GM23338 (cell line): Measurements from ENCODE around the gene JAZF1. TPM values are rescaled to one million over a fixed set of nuclear protein-coding genes. Genes with fewer than 3 reads are reported as not detected.

Experiments used
- ATAC-seq: fragments of 200-7000 bp; cut with Tn5 transposase; 3 replicates; pipeline ENCODE4 v1.9.1; 2020
- DNase-seq: peaks from one replicate; pipeline ENCODE4 v3.0.0-alpha.2; 2015; ENCODE audit warnings: low spot score
- H2AFZ ChIP-seq: fragments of 200-600 bp; sonication (generic); 2 replicates; pipeline ENCODE4 v1.8.0; 2016; ENCODE audit warnings: antibody characterized with exemption, mild to moderate bottlenecking, moderate library complexity
- H3F3A ChIP-seq: fragments of 200-600 bp; sonication (generic); replicated peaks from 2 replicates; pipeline ENCODE4 v1.8.0; 2017; ENCODE audit warnings: antibody characterized with exemption, mixed run types, low read depth
- H3K27ac ChIP-seq: fragments of 200-600 bp; sonication (generic); 2 replicates; pipeline ENCODE4 v1.6.1; 2016; ENCODE audit warnings: low read depth
- H3K27me3 ChIP-seq: fragments of 200-600 bp; sonication (generic); 2 replicates; pipeline ENCODE4 v1.8.0; 2016; ENCODE audit warnings: mild to moderate bottlenecking, mixed run types, moderate library complexity; ENCODE audit not compliant: insufficient read depth
- H3K36me3 ChIP-seq: fragments of 200-600 bp; sonication (generic); 2 replicates; pipeline ENCODE4 v1.8.0; 2016; ENCODE audit warnings: mild to moderate bottlenecking; ENCODE audit not compliant: insufficient read depth
- H3K4me1 ChIP-seq: fragments of 200-600 bp; sonication (generic); 2 replicates; pipeline ENCODE4 v1.8.0; 2016; ENCODE audit warnings: mild to moderate bottlenecking, moderate library complexity; ENCODE audit not compliant: insufficient read depth
- H3K4me2 ChIP-seq: fragments of 200-600 bp; sonication (generic); 2 replicates; pipeline ENCODE4 v1.7.1; 2017; ENCODE audit warnings: mixed run types
- H3K4me3 ChIP-seq: fragments of 200-600 bp; sonication (generic); 2 replicates; pipeline ENCODE4 v1.6.1; 2016; ENCODE audit warnings: mixed run types
- H3K79me2 ChIP-seq: fragments of 200-600 bp; sonication (generic); replicated peaks from 2 replicates; pipeline ENCODE4 v1.8.0; 2017; ENCODE audit warnings: mild to moderate bottlenecking; ENCODE audit not compliant: insufficient read depth
- H3K9me2 ChIP-seq: fragments of 200-600 bp; sonication (generic); 2 replicates; pipeline ENCODE4 v1.8.0; 2017; ENCODE audit not compliant: insufficient read depth
- H4K20me1 ChIP-seq: fragments of 200-600 bp; sonication (generic); replicated peaks from 2 replicates; pipeline ENCODE4 v1.8.0; 2017; ENCODE audit warnings: mild to moderate bottlenecking; ENCODE audit not compliant: insufficient read depth
- H3K27ac Mint-ChIP-seq: 2 replicates; pipeline ENCODE4 v1.8.0; 2020; ENCODE audit warnings: inconsistent platforms, mild to moderate bottlenecking, moderate library complexity, mixed read lengths
- H3K27me3 Mint-ChIP-seq: 3 replicates; pipeline ENCODE4 v1.8.0; 2022; ENCODE audit warnings: low read depth, mild to moderate bottlenecking, moderate library complexity, mixed read lengths, inconsistent platforms; ENCODE audit not compliant: insufficient read depth, poor library complexity
- H3K36me3 Mint-ChIP-seq: 3 replicates; pipeline ENCODE4 v1.8.0; 2021; ENCODE audit warnings: low read depth, mild to moderate bottlenecking, inconsistent platforms, moderate library complexity, mixed read lengths
- H3K4me1 Mint-ChIP-seq: 3 replicates; pipeline ENCODE4 v1.8.0; 2020; ENCODE audit warnings: mild to moderate bottlenecking, inconsistent platforms, mixed read lengths
- H3K4me3 Mint-ChIP-seq: 3 replicates; pipeline ENCODE4 v1.8.0; 2021; ENCODE audit warnings: moderate library complexity, mild to moderate bottlenecking, inconsistent platforms, mixed read lengths
- H3K9me3 Mint-ChIP-seq: 3 replicates; pipeline ENCODE4 v1.8.0; 2020; ENCODE audit warnings: moderate library complexity, mild to moderate bottlenecking, inconsistent platforms, mixed read lengths
- CREB1 ChIP-seq: fragments of 250-450 bp; sonication (Bioruptor Pico); IDR thresholded peaks from 2 replicates; pipeline ENCODE4 v1.5.0; 2020; ENCODE audit warnings: low read depth, mild to moderate bottlenecking, moderate library complexity
- CTCF ChIP-seq, 2 experiments: fragments of 200-600 bp in 1 of 2; sonication (generic) in 1 of 2; conservative IDR thresholded peaks; 2 replicates each; pipeline versions ENCODE4 v1.5.1 to v1.6.1; 2016 to 2017; ENCODE audit warnings: antibody characterized with exemption in 2 of 2, low read depth in 2 of 2, mild to moderate bottlenecking in 2 of 2, moderate library complexity in 1 of 2
- ETS1 ChIP-seq: IDR thresholded peaks from 2 replicates; pipeline ENCODE4 v1.6.1; 2016; ENCODE audit warnings: antibody characterized with exemption
- EZH2 ChIP-seq: fragments of 200-600 bp; sonication (generic); IDR thresholded peaks from one replicate; pipeline ENCODE4 v1.8.0; 2017; ENCODE audit warnings: antibody characterized with exemption, mild to moderate bottlenecking, low read depth; ENCODE audit not compliant: unreplicated experiment
- EZH2phosphoT487 ChIP-seq: fragments of 200-600 bp; sonication (generic); IDR thresholded peaks from one replicate; pipeline ENCODE4 v1.8.1; 2018; ENCODE audit warnings: antibody characterized with exemption; ENCODE audit not compliant: unreplicated experiment
- JUNB ChIP-seq: IDR thresholded peaks from one replicate; pipeline ENCODE4 v1.6.1; 2016; ENCODE audit warnings: antibody characterized with exemption; ENCODE audit not compliant: unreplicated experiment
- NANOG ChIP-seq: IDR thresholded peaks from 2 replicates; pipeline ENCODE4 v1.6.1; 2016; ENCODE audit warnings: antibody characterized with exemption, borderline replicate concordance
- POLR2AphosphoS5 ChIP-seq: IDR thresholded peaks from 2 replicates; pipeline ENCODE4 v1.6.1; 2016; ENCODE audit warnings: antibody characterized with exemption, low read depth
- REST ChIP-seq: IDR thresholded peaks from one replicate; pipeline ENCODE4 v1.6.1; 2018; ENCODE audit warnings: antibody characterized with exemption; ENCODE audit not compliant: unreplicated experiment
- STAT1 ChIP-seq: IDR thresholded peaks from one replicate; pipeline ENCODE4 v1.6.1; 2016; ENCODE audit warnings: antibody characterized with exemption; ENCODE audit not compliant: unreplicated experiment
- ZNF114 ChIP-seq: fragments of 250-450 bp; sonication (Bioruptor Pico); IDR thresholded peaks from 2 replicates; pipeline ENCODE4 v1.5.0; 2020; ENCODE audit warnings: mild to moderate bottlenecking, moderate library complexity
- ZNF331 ChIP-seq: fragments of 250-450 bp; sonication (Bioruptor Pico); IDR thresholded peaks from 2 replicates; pipeline ENCODE4 v1.5.0; 2020; ENCODE audit warnings: low read depth, mild to moderate bottlenecking, moderate library complexity
- ZNF462 ChIP-seq: fragments of 250-450 bp; sonication (Bioruptor Pico); IDR thresholded peaks from 2 replicates; pipeline ENCODE4 v1.5.0; 2020; ENCODE audit warnings: mild to moderate bottlenecking, moderate library complexity
- polyA plus RNA-seq: library from polyadenylated mRNA; unstranded; fragments of >200 nt; fragmentation: Nextera tagmentation; extraction: Ambion mirVana; gene quantifications from 2 replicates; pipeline ENCODE4 v1.2.1, GENCODE V29; 2016
- total RNA-seq: library from RNA; depleted of rRNA; stranded (reverse); fragments of >200 nt; shearing (Covaris generic); gene quantifications from 2 replicates; pipeline ENCODE4 v1.2.3, GENCODE V29; 2014

JAZF1 gene
- total and polyA plus RNA-seq, 2 experiments from 2014 or later = 12.2 to 22.2 TPM

GRCh38 chr7:28013019-28013418, 167.6 kb downstream of the JAZF1 start:
- no peaks in the 10 kb centered on the region for H3K36me3 ChIP-seq
- Mint-ChIP-seq H3K36me3 (peaks cover 14% of the 10 kb centered on the region), H3K9me3 (peaks cover 7% of the 10 kb centered on the region; the same call in 2 of the 3 replicates), H3K27me3 (no peaks in the 10 kb centered on the region), H3K4me1 (peaks cover 3% of the 10 kb centered on the region; the same call in 2 of the 3 replicates), H3K4me3 (no peak overlapping the region), H3K27ac (no peak overlapping the region)
- DNase-seq (no peak), ATAC-seq (no peak)
- peaks cover 9% of the 10 kb centered on the region; the same call in 1 of the 2 replicates for H3K79me2 ChIP-seq
- H4K20me1 ChIP-seq = no peaks in the 10 kb centered on the region; the same call in 1 of the 2 replicates
- no peaks in the 10 kb centered on the region for H3K9me2 ChIP-seq
- H3K27me3 ChIP-seq = no peaks in the 10 kb centered on the region
- no peaks in the 10 kb centered on the region for H3K4me1 ChIP-seq
- H3K4me2 ChIP-seq = no peak overlapping the region
- no peaks in the 10 kb centered on the region for H3F3A ChIP-seq
- no peak overlapping the region for H3K4me3 ChIP-seq
- H3K27ac ChIP-seq = no peak overlapping the region
- TF ChIP-seq CTCF (conservative IDR thresholded peaks at IDR 0.05; ENCODE audit: low read depth in 2 of 2) = no peak
- no peak for TF ChIP-seq ZNF462
- TF ChIP-seq ZNF114 (CRISPR knock-in tag) = no peak
- TF ChIP-seq CREB1 (CRISPR knock-in tag) = no peak
- TF ChIP-seq NANOG = no peak
- TF ChIP-seq ZNF331 (CRISPR knock-in tag) = no peak
- TF ChIP-seq STAT1 = no peak
- TF ChIP-seq POLR2AphosphoS5 = no peak
- no peak for TF ChIP-seq REST
- TF ChIP-seq JUNB = no peak
- TF ChIP-seq EZH2 = no peak
- no peak for TF ChIP-seq ETS1
- TF ChIP-seq EZH2phosphoT487 = no peak
- no peak overlapping the region for H2AFZ ChIP-seq
